Fibroblast of skin of back (primary cell): Measurements from ENCODE around the gene CLDN7. TPM values are rescaled to one million over a fixed set of nuclear protein-coding genes. Genes with fewer than 3 reads are reported as not detected.

Experiments used
- DNase-seq: peaks from one replicate; pipeline ENCODE4 v3.0.0-alpha.2; 2013
- polyA plus RNA-seq, 2 experiments: library from polyadenylated mRNA; unstranded; fragments of 120-200 nt; gene quantifications; one replicate each; pipeline ENCODE4 v1.2.1, GENCODE V29; 2013; ENCODE audit not compliant: insufficient read length in 2 of 2

CLDN7 gene, protein sequence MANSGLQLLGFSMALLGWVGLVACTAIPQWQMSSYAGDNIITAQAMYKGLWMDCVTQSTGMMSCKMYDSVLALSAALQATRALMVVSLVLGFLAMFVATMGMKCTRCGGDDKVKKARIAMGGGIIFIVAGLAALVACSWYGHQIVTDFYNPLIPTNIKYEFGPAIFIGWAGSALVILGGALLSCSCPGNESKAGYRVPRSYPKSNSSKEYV
- 0.26 TPM for polyA plus RNA-seq (2013, experiment 1 of 2; ENCODE audit: insufficient read length)
- polyA plus RNA-seq (2013, experiment 2 of 2; ENCODE audit: insufficient read length): 0.17 TPM

DNA sequence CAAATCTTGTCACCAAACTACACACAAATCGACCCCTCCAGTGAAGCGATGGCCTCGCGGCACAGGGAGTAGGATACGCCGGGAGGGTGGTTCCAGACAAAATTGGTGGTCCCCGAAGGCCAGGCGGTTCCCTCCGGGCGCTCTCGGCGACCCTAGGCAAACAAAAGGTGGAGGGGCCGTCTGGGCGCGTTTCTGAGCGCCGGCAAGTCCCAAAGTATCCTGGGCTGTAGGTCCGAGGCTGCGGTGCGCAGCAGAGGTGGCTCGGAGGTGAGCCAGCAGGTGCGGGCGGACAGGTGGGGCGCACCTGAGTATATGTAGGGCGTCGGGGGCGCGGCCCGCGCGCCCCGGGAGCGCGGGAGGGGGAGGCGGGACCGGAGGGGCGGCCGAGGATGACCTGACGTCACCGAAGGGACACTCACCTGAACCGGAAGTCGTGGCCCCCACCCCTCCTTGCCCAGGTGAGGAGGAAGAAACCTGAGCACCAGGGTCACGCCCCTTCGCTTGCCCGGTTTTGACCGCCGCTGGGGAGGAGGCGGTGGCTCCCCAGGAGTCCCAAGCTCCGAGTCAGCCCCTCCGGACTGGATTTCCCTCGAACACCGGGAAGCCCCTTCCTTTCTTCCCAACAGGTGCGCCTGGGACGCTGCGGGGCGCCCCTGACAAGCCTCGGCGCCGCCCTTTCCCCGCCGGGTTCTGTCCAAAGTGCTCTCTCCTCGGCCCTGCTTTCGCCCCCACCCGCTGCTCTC is at the start of gene CLDN7:
Gene CLDN7 (minus strand): TSS at position 287 of the 743 bp plus-strand sequence. CDS start 435 bp downstream, outside the sequence.
- no peak for DNase-seq

DNA sequence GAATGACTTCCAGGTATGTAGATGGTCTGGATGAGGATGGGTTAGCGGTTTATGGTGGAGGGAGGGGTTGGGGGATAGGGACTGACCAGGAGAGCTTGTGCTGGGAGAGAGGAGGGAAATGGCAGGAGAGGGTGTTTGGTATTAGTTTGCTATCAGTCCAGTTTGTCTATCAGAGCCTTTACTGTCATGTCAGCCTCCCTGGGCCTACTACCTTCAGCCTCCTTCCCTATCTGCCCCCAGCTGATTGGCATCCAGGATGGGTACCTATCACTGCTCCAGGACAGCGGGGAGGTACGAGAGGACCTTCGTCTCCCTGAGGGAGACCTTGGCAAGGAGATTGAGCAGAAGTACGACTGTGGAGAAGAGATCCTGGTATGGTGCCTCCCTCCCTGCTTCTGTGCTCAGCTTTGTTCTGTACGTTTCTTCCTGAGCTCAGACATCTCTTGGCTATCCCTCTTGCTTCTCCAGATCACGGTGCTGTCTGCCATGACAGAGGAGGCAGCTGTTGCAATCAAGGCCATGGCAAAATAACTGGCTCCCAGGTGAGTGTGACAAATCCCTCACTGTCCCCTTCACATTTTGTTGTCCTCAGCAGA is 48.9 kb upstream of the CLDN7 start:
- no peak for DNase-seq

DNA sequence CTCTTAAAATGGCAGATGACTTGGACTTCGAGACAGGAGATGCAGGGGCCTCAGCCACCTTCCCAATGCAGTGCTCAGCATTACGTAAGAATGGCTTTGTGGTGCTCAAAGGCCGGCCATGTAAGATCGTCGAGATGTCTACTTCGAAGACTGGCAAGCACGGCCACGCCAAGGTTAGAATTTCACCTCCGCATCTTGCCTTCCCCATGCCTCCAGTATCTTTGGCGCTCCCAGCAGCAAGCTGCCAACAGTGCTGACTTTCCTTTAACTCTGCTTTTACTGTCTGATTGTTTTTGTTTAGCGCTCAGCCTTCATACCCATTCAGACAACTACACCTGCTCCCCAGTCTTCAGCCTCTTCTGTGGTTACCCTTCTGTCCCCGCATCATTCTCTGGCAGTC is 47.4 kb upstream of the CLDN7 start:
- DNase-seq: no peak

DNA sequence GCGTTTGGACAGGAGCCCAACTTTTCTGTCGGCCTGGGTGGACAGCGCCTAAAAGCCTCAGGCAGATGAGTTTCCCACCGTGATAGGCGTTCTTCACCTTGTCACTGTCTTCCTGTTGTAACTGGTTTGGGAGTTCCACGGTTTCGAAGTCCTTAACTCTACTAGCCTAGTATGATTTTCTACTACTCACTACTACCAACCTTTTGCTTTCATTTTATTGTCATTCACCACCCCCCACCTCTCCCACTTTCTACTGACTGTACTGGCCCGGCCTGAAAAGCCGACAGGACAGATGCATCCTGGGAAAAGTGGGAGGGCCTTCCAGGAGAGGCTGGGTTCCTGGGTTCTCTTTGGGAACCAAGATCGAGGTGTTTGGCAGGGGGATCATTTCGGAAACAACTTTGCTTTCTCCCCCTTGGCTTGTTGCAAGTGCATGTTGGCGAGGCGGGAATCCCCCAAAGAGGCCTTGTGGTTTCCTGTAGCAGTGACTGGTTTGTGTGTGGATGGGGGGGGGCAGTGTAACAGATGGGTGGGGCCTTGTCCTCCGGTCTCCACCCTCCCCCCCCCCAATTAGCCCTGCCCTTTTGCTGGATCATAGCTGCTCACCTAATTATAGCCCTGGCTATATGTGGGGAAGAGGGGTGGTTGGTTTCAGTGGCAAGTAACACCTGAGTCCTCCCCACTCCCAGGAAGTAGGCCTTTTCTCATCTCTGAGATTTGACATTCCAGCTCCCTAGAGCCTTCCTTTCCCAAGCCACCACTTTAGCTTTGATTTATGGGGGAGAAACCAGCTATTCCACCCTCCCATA is 46.6 kb upstream of the CLDN7 start:
- peak; percentile 87 for DNase-seq

DNA sequence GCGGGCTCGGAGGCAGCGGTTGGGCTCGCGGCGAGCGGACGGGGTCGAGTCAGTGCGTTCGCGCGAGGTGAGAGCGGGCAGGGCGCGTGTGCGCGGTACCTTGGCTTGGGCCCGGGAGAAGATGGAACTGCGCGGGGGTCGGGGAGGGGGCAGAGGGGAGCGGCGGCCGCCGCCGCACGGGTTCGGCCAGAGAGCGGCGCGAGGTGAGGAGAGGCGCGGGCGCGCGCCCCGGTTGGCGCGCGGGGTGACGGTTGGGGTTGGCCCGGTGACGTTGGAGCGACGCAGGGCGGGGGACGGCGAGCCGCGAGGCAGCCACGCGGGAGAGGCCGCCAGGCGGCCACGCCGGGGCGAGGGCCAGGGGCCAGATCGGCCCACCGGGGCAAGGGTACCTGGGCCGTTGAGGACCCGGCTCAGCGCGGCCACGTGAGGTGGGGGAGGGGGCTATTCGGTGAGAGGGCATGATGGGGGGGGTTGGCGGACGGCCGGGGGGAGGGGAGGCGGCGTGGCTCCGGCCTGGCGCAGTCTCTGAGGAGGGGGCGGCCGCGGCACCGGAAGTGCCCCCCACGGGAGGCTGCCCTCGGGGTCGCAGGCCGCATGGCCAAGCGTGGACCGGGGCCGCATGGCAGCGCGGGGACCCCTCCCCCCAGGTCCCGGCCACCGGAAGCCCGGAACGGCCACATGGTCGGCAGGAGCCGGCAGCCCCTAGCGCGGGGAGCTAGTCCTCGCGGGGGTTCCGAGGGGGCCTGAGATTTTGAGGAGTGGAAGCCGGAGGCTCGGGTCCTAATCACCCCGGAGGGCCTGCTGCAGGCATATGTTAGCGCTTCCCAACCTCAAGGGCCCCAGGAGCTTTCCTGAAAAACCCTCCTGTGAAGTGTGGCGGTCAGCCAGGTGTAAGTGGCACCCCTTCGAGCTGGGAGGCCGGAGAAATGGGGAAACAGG is 45.7 kb upstream of the CLDN7 start:
- DNase-seq: peak; percentile 26

DNA sequence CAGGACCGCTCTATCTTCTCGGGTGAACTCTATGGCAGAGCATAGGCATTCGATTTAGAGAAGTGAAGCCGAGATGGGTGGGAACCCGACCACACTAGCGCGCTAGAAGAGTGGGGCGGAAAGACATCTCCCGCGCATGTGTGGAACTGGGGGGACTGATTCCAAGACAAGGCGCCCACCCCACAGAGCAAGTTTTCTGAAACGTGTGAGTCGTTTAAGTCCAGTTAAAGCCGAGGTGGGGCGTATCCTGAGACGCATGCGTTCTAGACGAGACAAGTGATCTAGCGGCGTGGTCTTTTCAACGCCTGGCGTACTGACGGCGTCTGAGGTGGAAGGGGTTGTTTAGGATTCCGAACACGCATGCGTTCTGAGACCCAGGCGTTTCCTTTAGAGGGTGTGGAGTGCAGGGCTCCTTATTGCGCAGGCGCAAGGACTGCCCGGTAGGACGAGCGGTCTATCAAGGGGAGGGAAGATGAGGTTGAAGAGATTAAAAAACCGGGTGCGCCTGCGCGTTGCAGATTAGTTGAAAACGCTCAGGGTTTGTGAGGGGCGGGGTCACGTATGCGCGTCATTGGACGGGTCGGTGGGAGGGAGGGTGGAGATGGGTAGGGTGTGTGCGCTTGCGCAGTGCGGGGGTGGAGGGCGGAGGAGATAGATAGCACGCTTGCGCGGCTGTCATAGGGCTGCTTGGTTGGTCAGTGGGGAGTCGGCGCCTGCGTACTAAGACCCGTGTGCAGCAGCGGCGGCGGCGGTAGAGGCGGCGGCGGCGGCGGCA is 44.8 kb upstream of the CLDN7 start, which contains the start of gene EIF5A:
Gene EIF5A (plus strand): TSS at position 718 of the 775 bp plus-strand sequence. CDS start 2,008 bp downstream, outside the sequence.
- peak; percentile 100 for DNase-seq

DNA sequence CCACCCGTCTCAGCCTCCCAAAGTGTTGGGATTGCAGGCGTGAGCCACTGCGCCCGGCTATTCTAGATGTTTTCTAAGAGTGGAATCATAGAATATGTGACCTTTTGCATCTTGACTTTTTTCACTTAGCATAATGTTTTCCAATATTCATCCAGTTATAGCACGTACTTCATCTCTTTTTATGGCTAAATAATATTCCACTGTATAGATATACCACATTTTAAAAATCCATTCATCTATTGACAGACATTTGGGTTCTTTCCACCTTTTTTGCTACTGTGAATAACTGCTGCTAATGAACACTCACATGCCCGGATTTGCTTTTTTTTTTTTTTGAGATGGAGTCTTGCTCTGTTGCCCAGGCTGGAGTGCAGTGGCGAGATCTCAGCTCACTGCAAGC is 41.9 kb upstream of the CLDN7 start:
- DNase-seq: no peak

DNA sequence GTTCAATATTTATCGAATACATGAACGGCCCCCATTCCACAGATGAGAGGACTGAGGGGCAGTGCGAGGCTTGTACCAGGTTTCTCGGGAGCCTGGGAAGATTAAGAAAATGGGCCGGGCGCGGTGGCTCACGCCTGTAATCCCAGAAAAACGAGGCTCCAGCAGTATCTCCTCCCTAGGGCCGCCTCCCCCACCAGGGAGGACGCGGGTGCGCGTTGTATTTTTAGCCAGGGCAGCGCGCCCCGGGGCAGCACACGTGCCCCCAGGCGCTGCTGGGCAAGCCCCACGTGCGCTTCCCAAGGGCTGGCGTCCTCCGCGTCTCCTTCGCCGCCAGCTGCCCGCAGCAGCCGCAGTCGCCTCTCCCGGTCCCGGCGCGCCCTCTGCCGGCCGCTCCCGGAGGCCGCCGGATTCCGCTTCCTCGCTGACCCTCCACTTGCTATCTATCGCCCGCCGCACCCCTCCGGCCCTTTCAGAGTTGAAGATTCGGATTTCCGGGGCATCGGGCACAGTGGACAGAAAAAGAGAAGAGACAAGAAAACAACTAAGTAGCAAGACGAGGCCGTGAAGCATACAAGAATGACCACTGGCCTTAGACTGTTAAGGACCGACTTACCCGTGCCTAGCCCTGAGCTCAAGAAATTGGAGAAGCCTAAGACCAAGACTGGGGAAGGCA is 34.0 kb upstream of the CLDN7 start:
- peak; percentile 78 for DNase-seq

DNA sequence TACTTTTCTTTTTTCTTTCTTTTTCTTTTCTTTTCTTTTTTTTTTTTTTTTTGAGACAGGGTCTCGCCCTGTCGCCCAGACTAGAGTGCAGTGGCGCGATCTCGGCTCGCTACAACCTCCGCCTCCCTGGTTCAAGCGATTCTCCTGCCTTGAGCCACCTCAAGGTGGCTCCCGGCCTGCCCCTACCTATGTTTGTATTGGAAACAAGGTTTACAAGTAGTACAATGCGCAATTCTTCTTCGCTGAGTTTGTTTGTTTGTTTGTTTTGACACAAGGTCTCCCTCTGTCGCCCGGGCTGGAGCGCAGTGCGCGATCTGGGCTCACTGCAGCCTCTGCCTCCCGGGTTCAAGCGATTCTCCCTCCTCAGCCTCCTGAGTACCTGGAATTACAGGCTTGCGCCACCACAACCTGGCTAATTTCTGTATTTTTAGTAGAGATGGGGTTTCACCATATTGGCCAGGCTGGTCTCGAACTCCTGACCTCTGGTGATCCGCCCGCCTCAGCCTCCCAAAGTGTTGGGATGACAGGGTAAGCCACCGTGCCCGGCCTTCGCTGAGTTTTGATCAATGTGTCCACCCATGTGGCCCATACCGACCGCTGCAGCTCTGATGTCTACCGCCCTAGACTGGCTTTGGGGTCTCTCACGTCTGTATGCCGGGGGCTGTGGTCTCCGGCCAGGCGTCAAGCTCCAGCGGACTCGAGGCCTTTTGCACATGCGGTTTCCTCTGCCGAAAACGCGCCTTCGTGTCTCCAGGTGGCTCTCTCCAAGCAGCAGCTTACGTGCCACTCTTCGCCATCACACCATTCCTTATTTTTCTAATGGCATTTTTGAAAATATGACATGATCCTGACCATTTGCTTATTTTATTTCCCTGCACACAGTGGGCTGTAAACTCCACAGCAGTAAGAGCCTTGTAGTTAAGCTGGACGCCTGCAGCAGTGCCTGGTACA is 33.2 kb upstream of the CLDN7 start:
- DNase-seq: no peak

DNA sequence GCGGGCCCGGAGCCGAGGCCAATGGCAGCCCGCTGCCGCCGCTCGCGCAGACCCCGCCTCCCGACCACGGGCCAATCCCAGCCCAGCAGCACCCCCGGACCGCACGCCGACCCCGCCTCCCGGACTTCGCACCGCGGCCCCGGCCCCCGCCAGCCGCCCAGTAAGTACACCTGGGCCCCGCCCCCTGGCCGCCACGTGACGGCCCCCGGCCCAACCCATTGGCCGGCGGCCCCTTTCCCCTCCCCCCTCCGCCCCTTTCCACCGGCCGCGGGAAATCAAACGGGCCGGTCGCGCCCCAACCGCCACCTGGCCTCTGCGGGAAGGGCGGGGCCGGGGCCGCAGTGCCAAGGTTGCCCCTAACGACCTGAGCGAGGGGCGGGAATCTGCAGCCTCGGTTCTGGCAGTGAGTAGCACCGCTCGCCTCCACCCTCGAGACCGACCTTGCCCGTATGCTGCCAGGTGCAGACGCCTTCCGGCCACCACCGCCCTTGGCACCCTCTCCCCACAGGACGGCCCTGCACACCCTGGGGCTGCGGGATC is 32.4 kb upstream of the CLDN7 start, which contains the start of gene YBX2:
Gene YBX2 (minus strand): TSS at position 26 of the 540 bp plus-strand sequence. CDS start 139 bp downstream, outside the sequence.
- DNase-seq: peak; percentile 36

DNA sequence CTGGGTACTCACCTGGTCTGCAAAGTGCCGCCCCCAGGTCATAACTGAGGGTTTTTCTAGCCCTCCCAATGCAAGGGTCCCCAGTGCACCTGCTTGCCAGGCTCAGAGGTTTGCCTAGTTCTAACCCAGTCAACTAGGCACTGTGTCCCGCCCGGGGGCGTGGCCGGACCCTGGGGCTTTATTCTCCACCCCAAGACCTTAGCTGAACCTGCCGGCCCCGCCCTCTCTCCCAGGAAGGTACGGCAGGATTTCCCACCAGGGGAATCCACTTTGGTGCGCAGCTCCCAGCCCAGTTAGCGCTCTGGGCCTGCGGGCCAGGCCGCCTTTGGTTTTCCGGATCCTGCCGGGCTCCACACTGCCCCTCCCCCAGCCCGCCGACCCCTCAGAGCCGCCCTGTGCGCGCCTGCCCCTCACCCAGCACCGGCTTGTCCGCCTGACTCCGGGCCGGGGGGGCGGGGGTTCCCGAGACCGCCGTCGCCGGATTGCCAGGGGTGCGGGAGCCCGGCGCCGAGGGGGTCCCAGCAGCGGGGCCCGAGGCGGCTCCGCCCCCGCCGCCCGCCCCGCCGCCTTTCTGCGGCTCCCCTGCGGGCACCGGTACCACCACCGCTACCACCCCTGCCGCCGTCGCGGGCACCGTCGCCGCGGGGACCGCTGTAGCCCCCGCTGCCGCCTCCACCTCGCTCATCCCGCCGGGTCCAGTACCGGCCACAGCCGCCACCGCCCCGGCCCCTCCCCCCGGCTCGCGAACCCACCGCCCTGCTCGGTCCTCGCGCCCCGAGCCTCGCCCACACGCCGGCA is 31.7 kb upstream of the CLDN7 start:
- no peak for DNase-seq

DNA sequence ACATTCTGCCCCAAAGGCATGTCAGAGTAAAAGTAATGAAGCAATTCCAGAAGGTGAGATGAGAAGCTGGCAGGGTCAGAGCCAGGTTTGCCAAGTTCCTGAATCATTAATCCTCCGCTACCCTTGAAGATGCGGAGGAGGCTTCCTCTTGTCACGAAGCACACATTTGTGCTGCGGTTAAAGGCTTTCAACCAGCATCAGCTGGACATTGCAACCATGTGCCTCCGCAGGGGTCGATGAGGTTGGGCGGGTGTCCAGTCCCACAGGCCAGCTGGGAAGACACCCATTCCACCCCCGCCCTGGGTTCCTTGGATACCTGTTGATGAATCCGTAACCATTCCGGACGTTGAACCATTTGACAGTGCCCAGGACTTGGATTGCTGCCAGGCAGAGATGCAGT is 30.9 kb upstream of the CLDN7 start:
- no peak for DNase-seq

DNA sequence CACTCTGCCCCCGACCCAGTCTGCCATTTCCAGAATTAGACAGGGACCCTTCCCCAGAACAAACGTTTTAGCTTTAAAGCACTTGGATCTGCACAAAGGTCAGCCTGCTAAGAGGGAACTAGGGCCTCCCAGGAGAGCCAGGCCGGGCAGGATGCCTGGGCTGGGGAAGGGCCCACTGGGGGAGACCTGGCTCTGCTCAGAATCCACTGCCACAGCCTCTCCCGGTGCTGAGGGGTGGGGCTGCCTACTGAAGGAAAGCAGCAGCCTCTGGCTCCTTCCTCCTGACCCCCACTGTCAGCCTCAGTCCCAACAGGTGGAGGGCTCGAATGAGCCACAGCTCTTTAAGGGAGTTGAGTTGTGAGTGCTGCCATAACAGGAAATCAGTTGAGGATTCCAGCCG is 30.5 kb upstream of the CLDN7 start:
- DNase-seq: no peak

DNA sequence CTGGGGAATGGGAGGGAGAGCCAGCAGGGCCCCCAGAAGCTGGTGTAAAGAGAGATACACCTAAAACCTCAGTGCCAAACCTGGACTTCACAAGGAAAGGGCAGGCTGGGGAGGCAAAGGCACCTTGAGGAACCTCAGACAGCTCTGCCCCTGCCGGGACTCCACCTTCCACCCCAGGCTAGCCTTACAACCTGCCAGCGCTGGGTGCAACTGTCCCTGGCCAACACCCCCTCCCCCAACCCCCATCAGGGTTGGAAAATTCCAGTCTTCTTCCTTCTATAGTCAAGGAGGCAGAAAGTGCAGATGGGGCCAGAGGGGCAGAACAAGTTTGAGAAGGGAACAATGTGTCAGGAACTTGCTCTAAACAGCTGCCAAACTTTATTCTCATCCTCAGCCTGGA is 29.9 kb upstream of the CLDN7 start:
- DNase-seq: no peak

DNA sequence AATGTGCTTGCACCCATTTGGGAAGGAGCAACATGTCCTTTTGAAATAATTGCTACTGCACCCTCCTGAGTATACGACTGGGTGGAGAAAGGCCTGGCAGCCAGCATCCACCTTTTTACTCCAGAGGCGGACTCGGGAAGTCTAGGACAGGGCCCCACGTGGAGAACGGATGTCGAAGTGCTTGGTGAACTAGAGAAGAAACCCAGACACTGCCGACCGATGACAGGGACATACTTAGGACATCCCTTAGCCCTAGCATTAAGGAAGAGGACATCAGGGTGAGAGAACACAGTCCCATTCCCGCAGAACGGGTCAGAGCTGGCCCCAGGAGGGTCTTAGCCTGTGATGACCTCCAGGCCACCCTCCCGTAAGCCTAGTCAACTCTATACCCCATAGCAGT is 28.4 kb upstream of the CLDN7 start:
- DNase-seq: no peak

DNA sequence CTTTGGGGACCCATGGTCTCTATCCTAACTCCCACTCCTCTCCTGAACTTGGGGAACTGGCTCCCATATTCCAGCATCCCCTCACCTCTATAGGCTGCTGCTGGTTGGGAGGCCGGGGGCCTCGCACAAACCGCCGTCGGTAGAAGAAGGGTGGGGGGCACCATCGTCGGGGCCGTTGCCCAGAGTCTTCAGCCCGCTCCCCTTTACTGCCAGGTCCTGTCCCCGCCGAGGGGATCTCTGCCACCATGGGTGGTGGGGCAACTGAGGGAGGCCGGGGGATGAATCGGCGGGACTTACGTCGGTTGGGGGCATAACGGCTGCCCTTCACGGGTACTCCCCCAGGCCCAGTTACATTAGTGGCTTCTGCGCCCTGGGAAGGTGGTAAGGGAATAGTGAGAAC is 27.9 kb upstream of the CLDN7 start:
- no peak for DNase-seq

DNA sequence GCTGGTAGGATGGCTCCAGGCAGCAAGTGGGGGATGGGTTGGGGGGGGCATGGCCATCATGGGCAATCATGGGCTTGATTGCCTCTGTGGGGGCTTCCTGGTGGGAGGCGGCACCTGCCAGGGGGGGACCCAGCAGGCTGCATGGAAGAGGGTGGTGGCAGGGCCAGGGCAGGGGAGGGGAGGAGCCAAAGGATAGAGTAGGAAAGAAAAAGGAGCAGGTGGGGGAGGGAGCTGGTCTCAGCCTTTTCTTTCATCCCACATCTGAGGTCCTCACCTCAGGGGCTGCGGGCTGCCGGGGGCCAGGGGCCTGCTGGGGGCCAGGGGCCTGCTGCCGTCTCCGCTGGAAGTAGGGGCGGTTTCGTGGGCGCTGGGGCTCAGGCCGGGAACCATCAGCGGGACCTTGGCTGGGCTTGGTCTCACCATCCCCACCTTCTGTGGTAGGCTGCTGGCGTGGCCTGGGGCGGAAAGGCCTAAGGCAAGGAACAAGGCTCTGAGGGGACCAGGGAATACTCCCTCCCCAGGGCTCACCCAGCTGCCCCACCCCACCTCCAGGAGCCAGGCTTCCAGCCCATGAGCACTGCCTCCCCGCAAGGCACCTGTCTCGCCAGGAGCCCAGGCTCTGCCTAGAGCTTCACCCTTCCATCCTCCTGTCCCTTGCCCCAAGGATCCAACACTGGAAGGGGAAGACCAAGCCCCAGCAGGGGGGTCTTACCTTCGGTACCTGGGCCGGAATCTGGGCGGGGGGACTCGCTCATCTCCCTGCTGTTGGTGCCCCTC is 27.2 kb upstream of the CLDN7 start:
- no peak for DNase-seq
